HG02798 (cell line): ENCODE results near the gene ACLY.

Experiments used
- ATAC-seq: cut with Tn5 transposase; IDR thresholded peaks from one replicate; pipeline ENCODE4 v1.9.1; 2021; ENCODE audit warnings: mild to moderate bottlenecking; ENCODE audit not compliant: unreplicated experiment, poor library complexity

ACLY gene

DNA sequence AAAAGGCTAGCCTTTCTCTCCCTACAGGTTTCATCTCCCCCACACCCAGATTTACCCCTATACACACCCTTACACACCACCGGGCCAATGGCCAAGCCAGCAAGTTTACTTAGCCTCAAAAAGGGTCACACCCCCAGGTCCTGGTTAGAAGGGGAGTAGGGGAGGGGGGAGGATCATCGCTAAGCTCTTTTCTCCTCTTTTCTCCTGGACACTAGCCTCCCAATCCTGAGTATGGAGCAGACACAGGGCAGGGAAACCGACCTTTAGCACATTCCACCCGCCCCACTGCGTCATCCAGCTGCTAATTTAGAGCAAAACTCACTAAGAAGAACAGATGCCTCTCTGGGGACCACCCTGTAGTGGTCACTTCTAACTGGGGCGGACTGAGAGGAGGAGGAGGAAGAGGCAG, 4.4 kb downstream of the ACLY start:
- ATAC-seq = no peak

DNA sequence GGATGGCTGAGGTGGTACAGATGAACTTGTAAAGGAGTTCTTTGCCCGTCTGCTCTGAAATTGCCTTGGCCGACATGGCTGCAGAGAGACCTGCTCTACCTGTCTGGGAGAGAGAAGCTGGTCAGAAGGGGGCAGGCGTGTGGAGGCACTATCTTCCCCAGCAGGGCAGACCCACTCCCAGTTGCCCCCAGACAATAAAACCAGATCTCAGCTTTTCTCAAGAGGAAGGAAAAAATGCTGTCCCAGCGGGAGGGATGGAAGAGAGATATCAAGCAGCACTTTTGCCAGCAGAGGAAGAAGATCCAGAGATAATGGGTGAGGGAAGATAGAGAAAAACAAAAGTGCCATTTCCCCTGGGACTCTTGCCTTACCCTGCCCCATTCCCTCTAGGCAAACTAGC, 5.0 kb downstream of the ACLY start:
- no peak for ATAC-seq

DNA sequence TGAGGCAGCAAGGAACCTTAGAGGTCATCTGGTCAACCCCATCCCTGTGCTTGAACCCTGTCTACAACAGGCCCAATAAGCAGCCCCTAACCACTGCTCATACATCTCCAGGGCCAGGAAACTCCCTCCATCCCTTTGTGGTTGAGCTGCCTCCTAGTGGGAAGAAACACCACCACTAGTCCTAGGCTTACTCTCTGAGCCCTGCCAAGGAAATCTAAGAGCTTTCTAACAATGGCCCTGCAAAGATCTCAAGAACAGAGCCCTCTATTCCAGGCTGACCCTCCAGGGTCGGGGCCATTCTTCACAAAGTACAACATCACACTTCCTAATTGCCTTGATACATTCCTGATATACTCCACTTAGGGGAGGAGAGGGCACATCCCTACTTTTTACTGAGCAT, 5.8 kb downstream of the ACLY start:
- no peak for ATAC-seq

DNA sequence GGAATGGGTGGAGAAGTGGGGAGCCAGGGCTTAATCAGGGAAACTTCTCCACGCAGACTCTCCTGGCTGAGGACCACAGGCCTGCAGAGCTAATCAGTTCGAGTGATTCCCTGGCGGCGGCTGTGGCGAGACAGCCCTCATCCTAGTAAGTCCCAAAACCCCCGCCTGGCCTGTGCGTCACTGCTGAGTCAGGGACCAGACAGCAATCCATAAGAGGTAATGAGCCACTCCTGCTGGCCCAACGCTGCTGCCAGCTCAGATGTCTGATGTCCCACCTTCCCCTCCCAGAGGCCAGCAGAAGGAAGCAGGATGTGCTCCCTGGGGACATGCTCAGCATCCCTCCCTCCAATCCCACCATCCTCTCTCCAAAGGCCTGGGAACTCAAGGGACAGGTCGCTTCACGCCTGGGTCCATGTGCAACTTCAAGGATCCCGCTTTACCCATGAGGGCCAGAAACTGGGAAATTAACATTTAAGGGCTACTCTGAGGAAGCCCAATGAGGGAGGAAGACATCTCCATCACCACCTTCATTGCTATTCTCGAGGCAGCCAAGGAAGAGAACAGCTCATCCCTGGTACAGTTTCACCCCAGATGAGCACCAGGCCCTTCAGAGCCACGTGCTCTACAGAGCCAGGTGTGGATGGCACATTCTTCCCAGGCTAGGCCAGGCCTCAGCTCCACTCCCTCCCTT, 7.9 kb downstream of the ACLY start:
- ATAC-seq = no peak

DNA sequence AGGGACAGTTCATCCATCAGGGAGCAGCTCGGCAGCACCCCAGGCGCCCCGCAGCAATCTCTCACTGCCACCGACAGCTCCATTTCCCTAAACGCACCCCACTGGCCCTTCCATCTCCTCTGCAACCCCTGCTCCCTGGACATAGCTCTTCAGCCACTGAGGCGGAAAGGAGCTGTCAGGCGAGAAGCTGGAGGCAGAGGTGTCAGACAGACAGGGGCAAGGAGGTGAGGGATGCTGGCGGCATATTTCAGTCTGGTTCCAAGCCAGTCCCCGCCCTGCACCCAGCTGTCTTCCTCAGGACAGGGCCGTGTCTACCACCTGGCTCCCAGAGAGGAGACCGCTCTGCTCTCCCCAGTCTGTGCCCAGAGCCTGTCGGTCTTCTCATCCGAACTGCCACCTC, 9.7 kb downstream of the ACLY start:
- ATAC-seq = no peak

DNA sequence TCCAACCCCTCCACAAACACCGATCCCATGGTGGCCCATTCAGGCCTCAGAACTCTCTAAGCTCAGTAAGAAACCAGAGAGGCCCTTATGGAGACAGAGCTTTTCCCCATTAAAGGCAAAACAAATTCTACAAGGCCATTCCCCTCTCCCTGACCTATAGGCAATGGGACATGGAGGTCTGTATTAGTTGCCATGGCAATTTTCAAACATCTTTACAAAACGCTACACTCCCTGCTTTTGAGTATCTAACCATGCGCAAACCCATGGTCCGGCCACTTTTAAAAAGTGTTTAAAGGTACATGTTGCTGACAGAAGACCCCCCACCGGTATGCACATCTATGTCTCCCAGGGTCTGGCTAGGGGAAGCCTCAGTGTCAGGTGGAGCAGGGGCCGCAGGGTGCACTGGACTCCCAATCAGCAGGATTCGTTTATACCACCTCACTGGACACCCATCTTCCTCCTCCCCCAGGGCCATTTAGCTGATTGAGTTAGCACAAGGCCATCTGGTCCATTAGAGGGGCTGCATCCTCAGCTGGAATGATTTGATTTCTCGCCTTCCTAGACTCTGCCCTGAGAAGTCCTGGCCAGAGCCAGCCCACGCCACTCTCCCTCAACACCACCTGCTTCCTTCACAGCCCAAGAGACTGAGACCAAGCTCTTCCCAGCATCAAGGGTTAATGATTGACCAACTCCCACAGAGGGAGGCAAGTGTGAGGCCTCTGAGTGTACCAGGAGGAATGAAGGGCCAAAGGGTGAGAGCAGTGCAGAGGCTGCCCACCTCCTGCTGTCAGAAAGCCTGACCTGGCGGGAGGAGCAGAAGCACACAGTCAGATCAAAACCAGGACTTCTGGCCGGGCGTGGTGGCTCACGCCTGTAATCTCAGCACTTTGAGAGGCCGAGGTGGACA, 10.9 kb downstream of the ACLY start:
- ATAC-seq = no peak

DNA sequence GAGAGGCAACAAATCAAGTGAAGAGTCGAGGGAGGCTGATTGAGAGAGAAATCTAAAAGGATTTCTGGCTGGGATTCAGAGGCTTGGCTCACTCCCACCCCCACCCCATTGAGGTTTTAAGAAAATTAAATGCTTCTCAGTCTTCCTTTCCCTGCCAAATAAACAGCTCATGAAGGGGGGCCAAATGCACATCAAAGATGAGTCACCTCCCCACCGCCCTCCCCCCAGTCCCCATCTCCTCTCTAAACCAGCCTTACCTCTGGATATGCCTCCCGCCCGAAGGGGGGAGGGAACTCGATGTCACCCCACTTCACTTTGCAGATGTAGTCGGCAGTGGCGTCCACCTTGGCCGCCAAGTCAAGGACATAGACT, 11.6 kb downstream of the ACLY start:
- ATAC-seq = no peak

DNA sequence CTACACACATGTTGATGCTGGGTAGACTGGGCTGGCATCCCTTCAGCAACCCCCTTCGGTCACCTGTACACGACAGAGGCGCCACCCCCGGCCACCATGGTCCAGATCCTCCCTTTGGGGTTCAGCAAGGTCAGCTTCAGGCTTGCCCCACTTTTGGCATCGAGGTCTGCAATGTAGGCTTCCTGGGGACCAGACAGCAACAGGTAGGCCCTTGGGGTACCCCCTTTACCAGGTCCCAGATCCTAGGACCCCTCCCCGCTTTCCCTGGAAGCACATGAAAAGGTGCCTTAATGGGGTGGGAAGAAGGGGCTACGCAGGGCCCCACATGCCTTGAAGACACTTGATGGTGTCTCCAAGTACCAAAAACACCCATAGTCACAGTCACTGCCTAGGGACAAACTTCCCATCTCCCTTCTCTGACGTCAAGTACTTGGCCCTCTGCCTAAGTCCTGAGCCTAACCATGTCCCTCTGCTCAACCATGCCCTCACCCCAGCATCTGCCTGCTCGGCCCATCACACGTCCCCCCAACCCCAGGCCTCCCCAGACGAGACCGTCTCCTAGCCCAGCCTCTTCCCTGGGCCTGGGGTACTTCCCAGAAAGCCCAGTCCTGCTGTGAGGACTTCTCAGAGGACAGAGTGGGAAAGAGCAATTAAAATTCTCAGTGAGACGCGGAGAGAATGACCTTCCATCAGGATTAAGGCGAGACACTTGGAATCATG, 12.1 kb downstream of the ACLY start:
- ATAC-seq = no peak

DNA sequence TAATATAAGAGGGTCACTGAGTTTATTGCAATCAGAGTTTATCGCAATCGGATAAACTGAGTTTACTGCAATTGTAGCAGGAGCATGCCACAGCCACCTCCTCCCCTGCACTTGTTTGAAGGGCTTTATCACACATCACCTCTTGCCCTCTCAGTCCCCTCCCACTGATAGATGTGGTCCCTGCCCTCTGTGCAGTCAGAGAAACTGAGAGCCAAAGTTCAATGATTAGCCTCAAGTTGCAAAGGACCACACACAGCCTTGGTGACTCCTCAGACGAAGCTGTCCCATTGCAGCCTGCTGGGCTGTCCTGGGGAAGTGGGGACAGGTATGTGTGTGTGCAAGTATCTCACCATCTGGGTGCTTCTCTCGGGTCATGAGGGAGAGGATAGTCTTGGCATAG, 13.6 kb downstream of the ACLY start:
- no peak for ATAC-seq

DNA sequence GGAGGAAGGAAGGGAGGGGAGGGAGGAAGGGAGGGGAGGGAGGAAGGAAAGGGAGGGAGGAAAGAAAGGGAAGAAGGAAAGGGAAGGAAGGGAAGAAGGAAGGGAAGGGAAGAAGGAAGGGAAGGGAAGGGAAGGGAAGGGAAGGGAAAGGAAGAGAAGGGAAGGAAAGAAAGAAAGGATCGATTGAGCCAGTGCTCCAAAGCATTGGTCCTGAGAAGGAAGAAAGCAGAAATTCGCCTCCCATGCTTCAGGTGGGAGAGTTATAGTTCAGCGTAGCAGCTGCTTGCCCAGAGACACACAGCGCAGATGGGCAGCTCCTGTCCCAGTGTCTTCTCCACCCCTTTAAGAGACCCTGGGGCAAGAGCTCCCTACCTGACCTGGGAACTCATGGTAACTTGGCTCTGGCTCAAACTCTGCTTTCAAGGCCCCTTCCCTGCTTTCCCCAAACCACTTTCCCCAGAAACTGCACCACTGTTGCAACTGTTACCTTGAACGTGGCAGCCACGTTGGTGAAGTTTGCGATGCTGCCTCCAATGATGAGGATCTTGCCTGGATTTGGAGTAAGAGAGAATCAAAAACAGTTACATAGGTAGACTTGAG, 14.4 kb downstream of the ACLY start:
- no peak for ATAC-seq

DNA sequence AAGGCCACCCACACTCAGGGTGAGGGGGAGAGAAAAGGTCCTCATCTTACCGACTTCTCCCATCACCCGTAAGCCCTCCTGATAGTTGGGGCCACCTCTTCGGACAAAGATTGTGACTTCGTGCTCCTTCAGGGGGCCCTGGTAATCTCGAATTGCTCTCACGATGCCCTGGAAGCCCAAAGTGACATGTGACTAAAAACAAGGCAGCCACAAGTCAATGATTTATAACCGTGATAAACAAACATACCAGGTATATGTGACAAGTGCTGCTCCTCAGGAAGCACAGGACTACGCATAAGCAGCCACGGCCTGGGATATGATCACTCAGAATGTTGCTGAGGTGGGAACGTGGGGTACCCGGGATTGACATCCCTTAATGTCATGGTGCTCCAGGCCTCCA, 17.1 kb downstream of the ACLY start:
- ATAC-seq = no peak

DNA sequence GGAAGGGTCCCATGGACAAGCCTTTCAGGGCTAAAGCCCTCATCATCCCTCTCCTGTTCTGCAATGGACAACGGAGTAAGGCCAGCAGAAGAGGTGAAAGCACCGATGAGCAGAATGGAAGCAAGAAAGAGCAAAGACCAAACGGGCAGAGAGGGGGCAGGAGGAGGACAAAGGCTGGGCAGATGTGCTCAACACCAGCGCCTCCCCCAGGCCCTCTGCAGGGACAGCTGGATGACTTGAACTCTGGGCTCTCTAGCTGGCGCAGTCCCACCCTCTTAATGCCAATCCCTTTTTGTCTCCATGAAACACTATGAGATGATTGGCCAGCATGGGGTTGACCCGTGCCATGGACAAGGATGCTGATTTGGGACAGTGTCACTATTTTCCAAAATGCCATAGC, 22.0 kb downstream of the ACLY start:
- no peak for ATAC-seq

DNA sequence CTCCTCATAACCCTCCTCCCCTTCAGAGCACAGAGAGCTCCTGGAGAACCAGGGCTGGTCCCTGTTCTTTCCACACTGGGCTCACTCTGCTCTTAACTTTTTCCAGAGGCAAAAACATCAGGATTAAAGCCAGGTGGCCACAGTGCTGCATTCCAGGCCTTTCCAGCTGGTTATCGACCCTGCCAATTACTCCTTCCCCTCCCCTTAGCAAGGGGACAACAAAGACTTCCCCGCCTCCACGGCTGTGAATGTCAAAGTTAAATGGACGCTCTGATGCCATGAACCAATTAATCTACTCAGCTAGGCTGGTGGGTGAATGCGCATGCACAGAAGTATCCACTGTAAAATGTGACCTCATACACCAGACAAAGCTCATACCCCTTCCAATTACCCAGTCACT, 23.1 kb downstream of the ACLY start:
- no peak for ATAC-seq

DNA sequence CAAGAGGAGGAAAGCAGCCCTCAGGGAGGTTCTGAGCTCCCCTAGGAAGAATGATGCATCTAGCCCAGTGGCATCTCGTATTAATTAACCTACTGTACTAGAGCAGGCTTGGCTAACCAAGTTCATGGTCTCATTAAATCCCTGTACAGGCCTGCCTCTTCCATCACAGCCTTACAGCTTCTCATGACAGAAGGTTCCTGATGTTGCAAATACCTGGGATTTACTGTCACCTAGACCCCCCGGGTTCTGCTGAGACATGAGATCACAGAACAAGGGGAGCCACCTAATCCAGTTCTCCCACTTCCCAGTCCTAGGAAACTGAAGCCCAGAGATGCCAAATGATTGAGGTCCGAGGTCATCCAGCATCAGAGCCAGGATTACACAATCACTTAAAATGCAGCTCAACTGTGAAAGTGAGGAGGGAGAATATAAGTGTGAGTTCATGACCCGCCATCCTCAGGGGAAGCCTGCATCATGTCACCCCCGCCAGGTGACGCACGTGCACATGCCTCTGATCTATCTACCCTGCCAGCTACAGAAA, 23.9 kb downstream of the ACLY start:
- no peak for ATAC-seq

DNA sequence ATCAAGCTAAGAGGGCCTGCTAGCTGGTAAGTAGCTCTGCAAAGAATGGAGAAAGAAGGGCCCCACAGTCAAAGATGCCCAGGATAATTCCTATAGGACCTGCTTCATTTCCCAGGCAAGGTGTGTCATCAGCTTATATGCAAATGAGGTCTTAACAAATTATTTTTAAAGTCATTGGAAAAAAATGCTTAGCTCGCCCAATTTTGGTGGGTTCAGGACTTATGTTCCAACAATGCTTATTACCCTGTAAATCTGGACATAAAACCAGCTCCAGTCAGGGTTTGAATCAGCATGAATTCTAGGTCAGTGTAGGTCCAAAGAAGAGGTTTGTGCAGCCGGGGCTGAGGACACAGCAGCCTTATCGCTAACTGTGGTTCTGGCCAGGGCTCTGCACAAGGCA, 25.4 kb downstream of the ACLY start:
- no peak for ATAC-seq

DNA sequence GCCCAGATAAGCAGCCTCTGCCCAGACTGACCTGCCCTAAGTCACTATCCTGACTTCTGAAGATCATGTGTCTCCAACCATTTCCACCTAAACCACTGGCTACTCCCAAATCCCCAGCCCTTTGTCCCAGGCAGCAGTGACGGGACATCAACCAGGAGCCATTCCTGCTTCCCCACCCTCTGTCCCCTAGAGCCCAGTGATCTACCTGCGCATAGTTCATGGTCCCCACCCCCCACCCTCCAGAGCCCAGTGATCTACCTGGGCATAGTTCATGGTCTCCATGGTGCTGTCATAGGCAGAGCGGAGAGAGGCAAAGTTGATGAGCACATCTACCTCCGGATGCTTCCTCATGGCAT, 26.8 kb downstream of the ACLY start:
- ATAC-seq = no peak

DNA sequence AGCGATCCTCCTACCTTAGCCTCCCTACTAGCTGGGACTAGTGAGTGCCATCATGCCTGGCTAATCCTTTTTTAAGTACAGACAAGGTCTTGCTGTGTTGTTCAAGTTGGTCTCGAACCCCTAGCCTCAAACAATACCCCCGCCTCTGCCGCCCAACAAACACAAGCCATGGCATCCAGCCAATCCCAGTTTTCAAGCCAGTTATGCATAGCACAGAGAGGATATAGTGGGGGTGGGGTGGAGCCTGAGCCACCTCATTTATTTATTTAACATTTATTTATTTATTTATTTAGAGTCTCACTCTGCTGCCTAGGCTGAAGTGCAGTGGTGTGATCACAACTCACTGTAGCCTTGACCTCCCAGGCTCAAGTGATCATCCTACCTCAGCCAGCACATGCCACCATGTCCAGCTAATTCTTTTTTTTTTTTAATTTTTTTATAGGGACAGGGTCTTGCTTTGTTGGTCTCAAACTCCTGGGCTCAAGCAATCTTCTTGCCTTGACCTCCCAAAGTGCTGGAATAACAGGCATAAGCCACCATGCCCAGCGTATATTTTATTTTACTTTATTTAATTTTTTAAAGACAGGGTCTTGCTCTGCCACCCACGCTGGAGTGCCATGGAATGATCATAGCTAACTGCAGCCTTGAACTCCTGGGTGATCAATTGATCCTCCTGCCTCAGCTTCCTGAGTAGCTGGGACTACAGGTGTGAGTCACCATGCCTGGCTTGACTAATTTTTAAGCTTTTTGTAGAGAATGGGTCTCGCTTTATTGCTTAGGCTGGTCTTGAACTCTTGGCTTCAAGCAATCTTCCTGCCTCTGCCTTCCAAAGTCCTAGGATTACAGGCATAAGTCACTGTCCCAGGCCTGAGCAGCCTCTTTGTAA, 27.4 kb downstream of the ACLY start:
- no peak for ATAC-seq

DNA sequence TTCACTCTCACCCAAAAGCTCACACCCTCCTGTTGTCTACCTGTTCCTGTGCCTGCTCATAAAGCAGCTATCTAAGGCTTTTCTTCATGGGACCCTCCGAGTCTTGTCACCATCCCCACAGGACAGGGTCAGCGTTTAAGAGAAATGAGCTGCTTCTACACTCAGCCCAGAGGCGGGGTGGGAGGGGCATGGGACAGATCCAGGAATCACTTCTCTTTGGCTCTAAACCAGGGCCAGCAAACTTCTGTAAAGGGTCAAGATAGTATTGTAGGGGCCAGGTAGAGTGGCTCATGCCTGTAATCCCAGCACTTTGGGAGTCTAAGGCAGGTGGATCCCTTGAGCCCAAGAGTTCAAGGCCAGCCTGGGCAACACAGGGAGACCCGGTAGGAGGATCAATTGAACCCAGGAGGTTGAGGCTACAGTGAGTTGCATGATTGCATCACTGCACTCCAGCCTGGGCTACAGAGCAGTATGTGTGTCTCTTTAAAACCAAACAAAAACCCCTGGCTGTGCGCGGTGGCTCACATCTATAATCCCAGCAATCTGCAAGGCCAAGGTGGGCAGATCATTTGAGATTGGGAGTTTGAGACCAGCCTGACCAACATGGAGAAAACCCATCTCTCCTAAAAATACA, 30.3 kb downstream of the ACLY start:
- ATAC-seq = no peak

DNA sequence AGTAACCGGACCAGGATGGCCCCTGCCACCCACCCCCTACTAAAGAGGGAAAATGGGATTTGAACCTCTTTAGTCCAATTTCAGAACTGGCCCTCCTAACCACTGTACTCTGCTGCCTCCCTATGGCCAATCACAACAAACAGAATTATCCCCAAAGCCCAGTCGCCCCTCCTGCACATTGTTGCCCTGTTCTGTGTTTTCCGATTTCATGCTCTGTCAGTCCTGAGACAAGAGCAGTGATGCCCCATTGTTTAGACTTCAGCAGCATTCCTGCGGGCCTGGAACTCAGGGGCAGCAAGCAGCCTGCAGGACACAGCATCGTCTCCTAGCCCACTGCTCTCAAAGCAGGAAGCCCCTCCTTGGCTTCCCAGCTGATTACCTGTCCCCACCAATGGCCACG, 33.0 kb downstream of the ACLY start:
- no peak for ATAC-seq
